ENCODE results near the gene PPP1R2C.

PPP1R2C gene

DNA sequence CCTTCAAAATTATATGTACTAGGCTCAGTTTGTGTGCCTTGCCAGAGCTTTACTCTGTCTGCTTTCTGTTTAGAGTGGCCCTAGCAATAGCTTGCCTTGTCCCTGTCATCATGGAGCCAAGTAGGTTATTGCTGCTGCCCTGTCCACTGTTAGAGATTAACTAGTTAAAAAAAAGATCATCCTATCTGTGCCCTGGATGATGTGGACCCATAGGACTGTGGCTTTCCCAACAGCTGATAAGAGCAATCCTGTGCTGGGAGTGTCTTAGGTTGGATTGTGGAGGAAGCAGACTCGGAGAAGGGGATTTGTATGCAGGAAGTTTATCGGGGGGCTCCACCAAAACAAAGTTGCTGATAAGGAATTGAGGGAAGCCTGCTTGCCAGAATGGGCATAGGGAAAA, 23.8 kb downstream of the PPP1R2C start:
- no peak overlapping the region for H3K27ac ChIP-seq (ENCODE audit: low read depth, low read length)
- TF ChIP-seq, protein P1, sequence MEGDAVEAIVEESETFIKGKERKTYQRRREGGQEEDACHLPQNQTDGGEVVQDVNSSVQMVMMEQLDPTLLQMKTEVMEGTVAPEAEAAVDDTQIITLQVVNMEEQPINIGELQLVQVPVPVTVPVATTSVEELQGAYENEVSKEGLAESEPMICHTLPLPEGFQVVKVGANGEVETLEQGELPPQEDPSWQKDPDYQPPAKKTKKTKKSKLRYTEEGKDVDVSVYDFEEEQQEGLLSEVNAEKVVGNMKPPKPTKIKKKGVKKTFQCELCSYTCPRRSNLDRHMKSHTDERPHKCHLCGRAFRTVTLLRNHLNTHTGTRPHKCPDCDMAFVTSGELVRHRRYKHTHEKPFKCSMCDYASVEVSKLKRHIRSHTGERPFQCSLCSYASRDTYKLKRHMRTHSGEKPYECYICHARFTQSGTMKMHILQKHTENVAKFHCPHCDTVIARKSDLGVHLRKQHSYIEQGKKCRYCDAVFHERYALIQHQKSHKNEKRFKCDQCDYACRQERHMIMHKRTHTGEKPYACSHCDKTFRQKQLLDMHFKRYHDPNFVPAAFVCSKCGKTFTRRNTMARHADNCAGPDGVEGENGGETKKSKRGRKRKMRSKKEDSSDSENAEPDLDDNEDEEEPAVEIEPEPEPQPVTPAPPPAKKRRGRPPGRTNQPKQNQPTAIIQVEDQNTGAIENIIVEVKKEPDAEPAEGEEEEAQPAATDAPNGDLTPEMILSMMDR (IDR thresholded peaks at IDR 0.05; ENCODE audit: insufficient read depth, low read length, poor library complexity, severe bottlenecking) = no peak
- no peak for TF ChIP-seq EZH2phosphoT487 (conservative IDR thresholded peaks at IDR 0.05; ENCODE audit: low read length)

DNA sequence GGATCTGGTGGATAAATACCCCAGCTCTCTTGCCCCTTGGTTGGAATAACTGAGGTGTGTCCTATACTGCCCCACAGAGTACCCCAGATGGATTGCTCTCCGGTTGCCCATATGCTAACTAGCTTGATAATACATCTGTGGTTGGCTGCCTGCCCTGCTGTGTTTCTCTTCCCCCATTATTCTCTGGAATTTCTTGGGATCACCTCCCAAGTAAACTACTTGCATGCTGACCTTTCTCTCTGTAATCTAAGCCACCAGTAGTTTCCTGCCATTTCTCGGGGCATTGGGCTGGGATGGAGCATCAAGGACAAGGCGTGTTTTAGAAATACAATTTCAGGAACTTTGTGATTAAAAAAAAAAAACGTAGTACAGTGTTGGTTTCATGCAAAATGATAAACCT, 25.2 kb downstream of the PPP1R2C start:
- H3K9ac ChIP-seq (ENCODE audit: low read length) = no peak overlapping the region

More for the DNA sequence above, 23.8 kb downstream of the PPP1R2C start:
- no peaks in the 10 kb centered on the region for H3K9me3 ChIP-seq (ENCODE audit: insufficient read depth, low read length)
- no peaks in the 10 kb centered on the region for H3K79me2 ChIP-seq (ENCODE audit: insufficient read depth, low read length)
- no peaks in the 10 kb centered on the region for H3K36me3 ChIP-seq (ENCODE audit: low read length)
- no peak overlapping the region for H3K4me3 ChIP-seq (ENCODE audit: insufficient read depth, low read length, poor library complexity, severe bottlenecking)
- H2AFZ ChIP-seq (ENCODE audit: low read depth, low read length, severe bottlenecking) = no peak overlapping the region
- no peaks in the 10 kb centered on the region for H3K9me2 ChIP-seq (replicated peaks; ENCODE audit: insufficient read depth, low read length)
- no peaks in the 10 kb centered on the region for H3K27me3 ChIP-seq (ENCODE audit: low read length)
- no peak overlapping the region for H3K4me2 ChIP-seq (ENCODE audit: low read depth, low read length, poor library complexity, severe bottlenecking)
- H3F3A ChIP-seq (ENCODE audit: insufficient read depth) = no peaks in the 10 kb centered on the region
- no peak overlapping the region for H3K9ac ChIP-seq (ENCODE audit: low read length)
- no peaks in the 10 kb centered on the region for H4K20me1 ChIP-seq (ENCODE audit: low read depth, low read length)

DNA sequence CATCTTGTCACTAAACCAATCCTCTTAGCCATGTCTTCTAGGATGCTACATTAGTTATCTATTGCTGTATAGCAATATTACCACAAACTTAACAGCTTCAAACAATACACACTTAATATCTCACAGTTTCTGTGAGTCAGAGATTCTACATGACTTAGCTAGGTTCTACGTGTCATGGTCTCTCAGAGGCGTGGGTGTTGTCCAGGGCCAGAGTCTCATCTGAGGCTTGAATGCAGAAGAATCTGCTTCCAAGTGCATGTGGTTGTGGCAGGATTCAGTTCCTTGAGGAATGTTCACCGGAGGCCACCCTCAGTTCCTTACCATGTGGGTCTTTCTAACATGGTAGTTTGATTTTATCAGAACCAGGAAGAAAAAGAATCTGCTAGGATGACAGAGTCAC, 26.4 kb downstream of the PPP1R2C start:
- Histone ChIP-seq H3K9ac (ENCODE audit: low read length) (no peak overlapping the region), H3K27ac (ENCODE audit: low read depth, low read length) (no peak overlapping the region), H3K4me3 (ENCODE audit: insufficient read depth, low read length, poor library complexity, severe bottlenecking) (no peak overlapping the region), H3K9me2 (replicated peaks; ENCODE audit: insufficient read depth, low read length) (no peaks in the 10 kb centered on the region), H3K79me2 (ENCODE audit: insufficient read depth, low read length) (no peaks in the 10 kb centered on the region), H3K4me2 (ENCODE audit: low read depth, low read length, poor library complexity, severe bottlenecking) (no peak overlapping the region), H3F3A (ENCODE audit: insufficient read depth) (no peaks in the 10 kb centered on the region), H3K36me3 (ENCODE audit: low read length) (no peaks in the 10 kb centered on the region), H4K20me1 (ENCODE audit: low read depth, low read length) (no peaks in the 10 kb centered on the region), H2AFZ (ENCODE audit: low read depth, low read length, severe bottlenecking) (no peak overlapping the region), H3K9me3 (ENCODE audit: insufficient read depth, low read length) (no peaks in the 10 kb centered on the region), H3K27me3 (ENCODE audit: low read length) (no peaks in the 10 kb centered on the region)
- TF ChIP-seq EZH2phosphoT487 (conservative IDR thresholded peaks at IDR 0.05; ENCODE audit: low read length) = no peak
- TF ChIP-seq, protein P1 (IDR thresholded peaks at IDR 0.05; ENCODE audit: insufficient read depth, low read length, poor library complexity, severe bottlenecking) = no peak

More for the DNA sequence above, 25.2 kb downstream of the PPP1R2C start:
- no peaks in the 10 kb centered on the region for H3K9me3 ChIP-seq (ENCODE audit: insufficient read depth, low read length)
- no peaks in the 10 kb centered on the region for H3K36me3 ChIP-seq (ENCODE audit: low read length)
- H3K79me2 ChIP-seq (ENCODE audit: insufficient read depth, low read length) = no peaks in the 10 kb centered on the region
- no peak for TF ChIP-seq EZH2phosphoT487 (conservative IDR thresholded peaks at IDR 0.05; ENCODE audit: low read length)
- TF ChIP-seq, protein P1 (IDR thresholded peaks at IDR 0.05; ENCODE audit: insufficient read depth, low read length, poor library complexity, severe bottlenecking) = no peak
- H3K4me3 ChIP-seq (ENCODE audit: insufficient read depth, low read length, poor library complexity, severe bottlenecking) = no peak overlapping the region
- no peaks in the 10 kb centered on the region for H3K27me3 ChIP-seq (ENCODE audit: low read length)
- H4K20me1 ChIP-seq (ENCODE audit: low read depth, low read length) = no peaks in the 10 kb centered on the region
- H3K4me2 ChIP-seq (ENCODE audit: low read depth, low read length, poor library complexity, severe bottlenecking) = no peak overlapping the region
- no peaks in the 10 kb centered on the region for H3F3A ChIP-seq (ENCODE audit: insufficient read depth)
- H3K27ac ChIP-seq (ENCODE audit: low read depth, low read length) = no peak overlapping the region
- no peak overlapping the region for H2AFZ ChIP-seq (ENCODE audit: low read depth, low read length, severe bottlenecking)
- no peaks in the 10 kb centered on the region for H3K9me2 ChIP-seq (replicated peaks; ENCODE audit: insufficient read depth, low read length)

All from SU-DHL-6 (cell line).